IMR-90 (cell line): Measurements from ENCODE around the gene SHISA8. TPM values are rescaled to one million over a fixed set of nuclear protein-coding genes. Genes with fewer than 3 reads are reported as not detected.
A peak's percentile ranks its signal among the peaks of the same experiment; 100 is the strongest.

Source experiments
- ATAC-seq: fragments of 200-7000 bp; cut with Tn5 transposase; 2 replicates; pipeline ENCODE4 v1.9.1; 2020; ENCODE audit warnings: low read depth, mild to moderate bottlenecking, moderate library complexity
- BruUV-seq: library from RNA; stranded (reverse); fragments of 400-500 nt; replicated peaks from 2 replicates; lab custom pipeline; 2021; lab: Mats Ljungman, UMichigan
- CTCF ChIA-PET: fragments of 300-600 bp; formaldehyde crosslinking; extraction: SDS; loops from one replicate; lab custom pipeline; 2021; ENCODE audit warnings: antibody characterized with exemption; lab: Yijun Ruan, JAX
- POLR2A ChIA-PET: fragments of 300-600 bp; sonication (Branson Sonifier 250); formaldehyde crosslinking; loops from one replicate; lab custom pipeline; 2022; ENCODE audit warnings: antibody characterized with exemption; ENCODE audit not compliant: unreplicated experiment; lab: Charles Lee
- DNase-seq: peaks from one replicate; pipeline ENCODE4 v3.0.0; 2013
- H2AFZ ChIP-seq: replicated peaks from 2 replicates; pipeline ENCODE3; 2013; ENCODE audit warnings: low read length, mild to moderate bottlenecking; ENCODE audit not compliant: poor library complexity
- H2AK5ac ChIP-seq: 2 replicates; pipeline ENCODE4 v1.6.1; 2013; ENCODE audit warnings: low read depth, low read length, inconsistent platforms
- H2AK9ac ChIP-seq: replicated peaks from 2 replicates; pipeline ENCODE3; 2013; ENCODE audit warnings: mild to moderate bottlenecking, low read depth, low read length, moderate library complexity; ENCODE audit not compliant: poor library complexity
- H2BK120ac ChIP-seq: 2 replicates; pipeline ENCODE4 v1.6.1; 2013; ENCODE audit warnings: low read depth, low read length, inconsistent platforms
- H2BK15ac ChIP-seq: 3 replicates; pipeline ENCODE4 v1.6.1; 2013; ENCODE audit warnings: low read depth, low read length, inconsistent platforms
- H2BK20ac ChIP-seq: 2 replicates; pipeline ENCODE4 v1.6.1; 2013; ENCODE audit warnings: low read depth, mild to moderate bottlenecking, inconsistent platforms, low read length, moderate library complexity
- H2BK5ac ChIP-seq: 2 replicates; pipeline ENCODE4 v1.6.1; 2013; ENCODE audit warnings: mild to moderate bottlenecking, low read depth, low read length, inconsistent platforms; ENCODE audit not compliant: poor library complexity, severe bottlenecking
- H3K14ac ChIP-seq: replicated peaks from 2 replicates; pipeline ENCODE4 v1.6.1; 2013; ENCODE audit warnings: low read depth, low read length, inconsistent platforms
- H3K18ac ChIP-seq: 2 replicates; pipeline ENCODE4 v1.6.1; 2013; ENCODE audit warnings: low read depth, low read length, control low read depth
- H3K23ac ChIP-seq: 2 replicates; pipeline ENCODE4 v1.6.1; 2013; ENCODE audit warnings: low read depth, low read length, inconsistent platforms
- H3K27ac ChIP-seq: 2 replicates; pipeline ENCODE4 v1.5.1; 2013; ENCODE audit warnings: mild to moderate bottlenecking, control low read depth, low read length; ENCODE audit not compliant: insufficient read depth
- H3K27me3 ChIP-seq: 2 replicates; pipeline ENCODE4 v1.6.1; 2013; ENCODE audit warnings: low read length; ENCODE audit not compliant: control insufficient read depth, insufficient read depth
- H3K36me3 ChIP-seq: 2 replicates; pipeline ENCODE4 v1.6.1; 2013; ENCODE audit warnings: low read length, mixed read lengths; ENCODE audit not compliant: control insufficient read depth, insufficient read depth
- H3K4ac ChIP-seq: 2 replicates; pipeline ENCODE4 v1.6.1; 2013; ENCODE audit warnings: low read depth, low read length, inconsistent platforms
- H3K4me1 ChIP-seq: 2 replicates; pipeline ENCODE4 v1.6.1; 2013; ENCODE audit warnings: low read length, mixed read lengths; ENCODE audit not compliant: control insufficient read depth, insufficient read depth
- H3K4me2 ChIP-seq: 2 replicates; pipeline ENCODE4 v1.6.1; 2013; ENCODE audit warnings: low read depth, mild to moderate bottlenecking, control low read depth, low read length, moderate library complexity
- H3K4me3 ChIP-seq: 2 replicates; pipeline ENCODE4 v1.5.1; 2013; ENCODE audit warnings: low read depth, mild to moderate bottlenecking, control low read depth, low read length, moderate library complexity; ENCODE audit not compliant: insufficient read depth
- H3K56ac ChIP-seq: 2 replicates; pipeline ENCODE4 v1.6.1; 2013; ENCODE audit warnings: low read length, inconsistent platforms; ENCODE audit not compliant: insufficient read depth; ENCODE audit errors: extremely low read depth
- H3K79me1 ChIP-seq, 2 experiments: 2 replicates each; pipeline ENCODE4 v1.6.1; 2013; ENCODE audit warnings: low read length in 2 of 2, inconsistent platforms in 1 of 2, low read depth in 1 of 2
- H3K9ac ChIP-seq: 2 replicates; pipeline ENCODE4 v1.6.1; 2013; ENCODE audit warnings: low read depth, low read length, control low read depth
- H3K9me1 ChIP-seq: 2 replicates; pipeline ENCODE4 v1.6.1; 2013; ENCODE audit warnings: low read length, inconsistent platforms; ENCODE audit not compliant: insufficient read depth
- H3K9me3 ChIP-seq: 2 replicates; pipeline ENCODE4 v1.6.1; 2013; ENCODE audit warnings: low read length; ENCODE audit not compliant: control insufficient read depth, insufficient read depth
- H4K20me1 ChIP-seq: 2 replicates; pipeline ENCODE4 v1.6.1; 2013; ENCODE audit warnings: low read length, inconsistent platforms; ENCODE audit not compliant: insufficient read depth
- H4K5ac ChIP-seq: 2 replicates; pipeline ENCODE4 v1.6.1; 2013; ENCODE audit warnings: mild to moderate bottlenecking, low read depth, low read length, control low read depth
- H4K8ac ChIP-seq, 2 experiments: 2 replicates each; pipeline ENCODE4 v1.6.1; 2013; ENCODE audit warnings: low read depth in 2 of 2, low read length in 2 of 2, control low read depth in 1 of 2, inconsistent platforms in 1 of 2
- H4K91ac ChIP-seq: 2 replicates; pipeline ENCODE4 v1.6.1; 2013; ENCODE audit warnings: low read depth, low read length, inconsistent platforms; ENCODE audit not compliant: insufficient read depth
- BHLHE40 ChIP-seq: fragments of 150-350 bp; IDR thresholded peaks from 2 replicates; pipeline ENCODE4 v1.6.1; 2016; ENCODE audit warnings: mild to moderate bottlenecking, low read depth, low read length
- CEBPB ChIP-seq: IDR thresholded peaks from 2 replicates; pipeline ENCODE4 v1.6.1; 2012; ENCODE audit warnings: low read depth, low read length, improper control_type of control experiment
- CHD1 ChIP-seq: IDR thresholded peaks from 2 replicates; pipeline ENCODE4 v1.6.1; 2012; ENCODE audit warnings: low read depth, low read length, improper control_type of control experiment
- CTCF ChIP-seq: conservative IDR thresholded peaks from 2 replicates; pipeline ENCODE4 v1.5.1; 2012; ENCODE audit warnings: mild to moderate bottlenecking, low read depth, low read length, improper control_type of control experiment
- ELK1 ChIP-seq: fragments of 150-350 bp; IDR thresholded peaks from 2 replicates; pipeline ENCODE4 v1.6.1; 2016; ENCODE audit warnings: low read depth, mild to moderate bottlenecking, low read length, moderate library complexity, borderline replicate concordance
- FOS ChIP-seq: fragments of 150-350 bp; IDR thresholded peaks from 2 replicates; pipeline ENCODE4 v1.6.1; 2016; ENCODE audit warnings: low read depth, low read length
- MAFK ChIP-seq: IDR thresholded peaks from 2 replicates; pipeline ENCODE4 v1.6.1; 2012; ENCODE audit warnings: low read depth, low read length, improper control_type of control experiment
- MAZ ChIP-seq: IDR thresholded peaks from 2 replicates; pipeline ENCODE4 v1.6.1; 2012; ENCODE audit warnings: low read depth, mild to moderate bottlenecking, low read length, improper control_type of control experiment, moderate library complexity, borderline replicate concordance
- MXI1 ChIP-seq: IDR thresholded peaks from 2 replicates; pipeline ENCODE4 v1.6.1; 2012; ENCODE audit warnings: low read depth, mild to moderate bottlenecking, low read length, moderate library complexity, borderline replicate concordance
- NFE2L2 ChIP-seq: fragments of 150-350 bp; IDR thresholded peaks from 2 replicates; pipeline ENCODE4 v1.6.1; 2016; ENCODE audit warnings: low read depth, mild to moderate bottlenecking, low read length
- POLR2A ChIP-seq: IDR thresholded peaks from 2 replicates; pipeline ENCODE4 v1.6.1; 2012; ENCODE audit warnings: mild to moderate bottlenecking, low read depth, low read length
- RAD21 ChIP-seq: IDR thresholded peaks from 2 replicates; pipeline ENCODE4 v1.6.1; 2012; ENCODE audit warnings: low read length, improper control_type of control experiment
- RCOR1 ChIP-seq: IDR thresholded peaks from 2 replicates; pipeline ENCODE4 v1.6.1; 2012; ENCODE audit warnings: mild to moderate bottlenecking, low read length, improper control_type of control experiment; ENCODE audit not compliant: insufficient replicate concordance
- RFX5 ChIP-seq: IDR thresholded peaks from 2 replicates; pipeline ENCODE4 v1.8.0; 2012; ENCODE audit warnings: low read depth, mild to moderate bottlenecking, low read length, moderate library complexity
- SMC3 ChIP-seq: fragments of 150-350 bp; IDR thresholded peaks from 2 replicates; pipeline ENCODE4 v1.6.1; 2016; ENCODE audit warnings: low read depth, mild to moderate bottlenecking, antibody characterized with exemption, low read length, moderate library complexity
- USF2 ChIP-seq: fragments of 150-350 bp; IDR thresholded peaks from 2 replicates; pipeline ENCODE4 v1.6.1; 2017; ENCODE audit warnings: mild to moderate bottlenecking, antibody characterized with exemption, low read length, low read depth
- WGBS, 2 experiments: methylation state at CpG; one replicate each; pipeline versions ENCODE4 v1.1.5 to v1.1.7; 2013; ENCODE audit warnings: missing lambda C conversion rate in 2 of 2; ENCODE audit not compliant: insufficient read length in 1 of 2; ENCODE audit errors: extremely low coverage in 2 of 2; 5-methylcytosine and 5-hydroxymethylcytosine counted together
- dilution Hi-C: fragments of 300-500 bp; cut with HindIII; formaldehyde crosslinking; loops from one replicate; pipeline ENCODE4 v1.14.3; 2018; ENCODE audit warnings: low sequenced_read_pairs; ENCODE audit not compliant: unreplicated experiment
- in situ Hi-C: fragments of 300-500 bp; cut with MboI; formaldehyde crosslinking; loops from 3 replicates; pipeline ENCODE4 v1.14.3; 2019; ENCODE audit warnings: low sequenced_read_pairs, inconsistent platforms, mixed read lengths
- intact Hi-C: fragments of 100-400 bp; cut with micrococcal nuclease; formaldehyde crosslinking; loops from 2 replicates; pipeline ENCODE4 v1.10.0; 2022
- polyA plus RNA-seq, 3 experiments: library from polyadenylated mRNA; depleted of rRNA; stranded (reverse); fragments of >200 nt; gene quantifications; 2 replicates each; pipeline ENCODE4 v1.2.3, GENCODE V29; 2012; ENCODE audit warnings: low replicate concordance in 1 of 3
- total RNA-seq: library from RNA; depleted of rRNA; stranded (reverse); fragments of >200 nt; gene quantifications from 2 replicates; pipeline ENCODE4 v1.2.3, GENCODE V29; 2012

The SHISA8 gene
- total and polyA plus RNA-seq, 2 of the 4 experiments (the other 2 are of a cell fraction), result not detected

GRCh38 chr22:41911001-41911611, 3.8 kb downstream of the SHISA8 start:
- Histone ChIP-seq H3K9me3 (no peaks in the 10 kb centered on the region), H3K18ac (no peak overlapping the region), H2AK9ac (no peak overlapping the region), H2BK5ac (no peak overlapping the region), H3K79me1 (no peaks in the 10 kb centered on the region), H4K8ac (no peak overlapping the region), H3K9ac (no peak overlapping the region), H4K91ac (no peak overlapping the region), H3K4me1 (peaks cover 2% of the 10 kb centered on the region; the same call in 1 of the 2 replicates), H3K36me3 (peaks cover 2% of the 10 kb centered on the region; the same call in 1 of the 2 replicates), H4K20me1 (peaks cover 7% of the 10 kb centered on the region), H4K5ac (no peak overlapping the region), H2AFZ (peak overlapping the region; percentile 67), H3K9me1 (no peaks in the 10 kb centered on the region), H3K27me3 (peaks cover 67% of the 10 kb centered on the region), H3K4me3 (no peak overlapping the region), H3K14ac (no peak overlapping the region), H2BK120ac (no peak overlapping the region), H2BK15ac (no peak overlapping the region), H3K4me2 (no peak overlapping the region; the same call in 1 of the 2 replicates), H3K23ac (no peak overlapping the region), H2AK5ac (no peak overlapping the region), H2BK20ac (no peak overlapping the region), H3K56ac (no peak overlapping the region), H3K4ac (no peak overlapping the region), H3K27ac (no peak overlapping the region)
- BruUV-seq, result no TSS peak
- POLR2A ChIA-PET, result no interaction called here
- TF ChIP-seq MXI1 (no peak), SMC3 (no peak), FOS (no peak), RAD21 (no peak), POLR2A (no peak), USF2 (no peak), CHD1 (no peak), NFE2L2 (no peak), ELK1 (no peak), RFX5 (no peak), CTCF (no peak), CEBPB (no peak), MAZ (no peak), RCOR1 (no peak), MAFK (no peak), BHLHE40 (no peak)
- in situ Hi-C loops, result no loop called here
- WGBS, 2 experiments, result 10% methylated on average over 20 of the region's 37 CpGs; no CpG with 5 or more reads in 1 of the 2 experiments
- dilution Hi-C loops, result no loop called here
- ATAC-seq (no peak), DNase-seq (no peak)
- CTCF ChIA-PET, result no interaction called here
- intact Hi-C loops, result no loop called here
